OCI-LY1 (cell line): ENCODE data around the gene PRM2.

ENCODE experiments used
- H2AFZ ChIP-seq: fragments of 200-600 bp; sonication (generic), shearing (Covaris generic); 2 replicates; pipeline ENCODE4 v1.6.0; 2014; ENCODE audit warnings: antibody characterized with exemption, mild to moderate bottlenecking, low read length
- H3F3A ChIP-seq: fragments of 200-600 bp; sonication (generic), shearing (Covaris generic); 2 replicates; pipeline ENCODE4 v1.6.0; 2014; ENCODE audit warnings: mild to moderate bottlenecking, antibody characterized with exemption, low read length, moderate library complexity; ENCODE audit not compliant: insufficient read depth
- H3K27ac ChIP-seq: fragments of 200-600 bp; sonication (generic); 2 replicates; pipeline ENCODE4 v1.5.1; 2014; ENCODE audit warnings: low read length, mixed run types, mild to moderate bottlenecking, low read depth; ENCODE audit not compliant: poor library complexity, severe bottlenecking
- H3K27me3 ChIP-seq: fragments of 200-600 bp; sonication (generic); 2 replicates; pipeline ENCODE4 v1.6.0; 2014; ENCODE audit warnings: antibody characterized with exemption, mild to moderate bottlenecking, low read length, moderate library complexity; ENCODE audit not compliant: insufficient read depth
- H3K36me3 ChIP-seq: fragments of 200-600 bp; sonication (generic); 2 replicates; pipeline ENCODE4 v1.6.1; 2014; ENCODE audit warnings: mild to moderate bottlenecking, antibody characterized with exemption, low read length, moderate library complexity, mixed read lengths; ENCODE audit not compliant: insufficient read depth
- H3K4me1 ChIP-seq: fragments of 200-600 bp; sonication (generic); 2 replicates; pipeline ENCODE4 v1.5.1; 2014; ENCODE audit warnings: mild to moderate bottlenecking, low read length, moderate library complexity; ENCODE audit not compliant: insufficient read depth, severe bottlenecking
- H3K4me2 ChIP-seq: fragments of 200-600 bp; sonication (generic), shearing (Covaris generic); 2 replicates; pipeline ENCODE4 v1.6.1; 2014; ENCODE audit warnings: low read length
- H3K4me3 ChIP-seq: fragments of 200-600 bp; sonication (generic); 2 replicates; pipeline ENCODE4 v1.5.1; 2014; ENCODE audit warnings: low read length, low read depth, mild to moderate bottlenecking, mixed read lengths; ENCODE audit not compliant: poor library complexity, severe bottlenecking
- H3K79me2 ChIP-seq: fragments of 200-600 bp; shearing (Covaris generic); 2 replicates; pipeline ENCODE4 v1.6.1; 2016; ENCODE audit warnings: mixed run types, low read length, mixed read lengths; ENCODE audit not compliant: insufficient read depth
- H3K9ac ChIP-seq: fragments of 200-600 bp; sonication (generic), shearing (Covaris generic); 2 replicates; pipeline ENCODE4 v1.6.1; 2014; ENCODE audit warnings: mild to moderate bottlenecking, low read length, mixed read lengths
- H3K9me2 ChIP-seq: fragments of 200-600 bp; sonication (generic), shearing (Covaris generic); 2 replicates; pipeline ENCODE4 v1.6.1; 2014; ENCODE audit warnings: low read depth, mild to moderate bottlenecking, low read length, mixed read lengths
- H3K9me3 ChIP-seq: fragments of 200-600 bp; shearing (Covaris generic); 2 replicates; pipeline ENCODE4 v1.6.1; 2014; ENCODE audit warnings: low read length, mixed read lengths
- H4K20me1 ChIP-seq: fragments of 200-600 bp; sonication (generic), shearing (Covaris generic); 2 replicates; pipeline ENCODE4 v1.6.0; 2016; ENCODE audit warnings: mild to moderate bottlenecking, low read length; ENCODE audit not compliant: insufficient read depth
- EZH2 ChIP-seq: fragments of 200-600 bp; sonication (generic), shearing (Covaris generic); IDR thresholded peaks from 2 replicates; pipeline ENCODE4 v1.8.0; 2017; ENCODE audit warnings: borderline replicate concordance, mixed run types, mild to moderate bottlenecking, antibody characterized with exemption, low read length, moderate library complexity, mixed read lengths
- TF ChIP-seq, protein P1 (sequence below): fragments of 200-600 bp; sonication (generic), shearing (Covaris generic); IDR thresholded peaks from 2 replicates; pipeline ENCODE4 v1.5.1; 2017; ENCODE audit warnings: mild to moderate bottlenecking, antibody characterized with exemption, low read length, moderate library complexity, mixed read lengths

The PRM2 gene

GRCh38 chr16:11234884-11235702 is 41.2 kb downstream of the PRM2 start:
- Histone ChIP-seq H3K9me3 (no peaks in the 10 kb centered on the region), H2AFZ (no peak overlapping the region), H3K9me2 (no peaks in the 10 kb centered on the region), H3K9ac (no peak overlapping the region), H3K4me1 (peaks cover 16% of the 10 kb centered on the region), H3K79me2 (no peaks in the 10 kb centered on the region), H3K4me3 (no peak overlapping the region), H3K27ac (no peak overlapping the region), H3F3A (no peaks in the 10 kb centered on the region), H3K36me3 (no peaks in the 10 kb centered on the region), H4K20me1 (no peaks in the 10 kb centered on the region), H3K27me3 (no peaks in the 10 kb centered on the region), H3K4me2 (no peak overlapping the region)
- no peak for TF ChIP-seq EZH2
- TF ChIP-seq, protein P1, sequence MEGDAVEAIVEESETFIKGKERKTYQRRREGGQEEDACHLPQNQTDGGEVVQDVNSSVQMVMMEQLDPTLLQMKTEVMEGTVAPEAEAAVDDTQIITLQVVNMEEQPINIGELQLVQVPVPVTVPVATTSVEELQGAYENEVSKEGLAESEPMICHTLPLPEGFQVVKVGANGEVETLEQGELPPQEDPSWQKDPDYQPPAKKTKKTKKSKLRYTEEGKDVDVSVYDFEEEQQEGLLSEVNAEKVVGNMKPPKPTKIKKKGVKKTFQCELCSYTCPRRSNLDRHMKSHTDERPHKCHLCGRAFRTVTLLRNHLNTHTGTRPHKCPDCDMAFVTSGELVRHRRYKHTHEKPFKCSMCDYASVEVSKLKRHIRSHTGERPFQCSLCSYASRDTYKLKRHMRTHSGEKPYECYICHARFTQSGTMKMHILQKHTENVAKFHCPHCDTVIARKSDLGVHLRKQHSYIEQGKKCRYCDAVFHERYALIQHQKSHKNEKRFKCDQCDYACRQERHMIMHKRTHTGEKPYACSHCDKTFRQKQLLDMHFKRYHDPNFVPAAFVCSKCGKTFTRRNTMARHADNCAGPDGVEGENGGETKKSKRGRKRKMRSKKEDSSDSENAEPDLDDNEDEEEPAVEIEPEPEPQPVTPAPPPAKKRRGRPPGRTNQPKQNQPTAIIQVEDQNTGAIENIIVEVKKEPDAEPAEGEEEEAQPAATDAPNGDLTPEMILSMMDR, result no peak

- no peaks in the 10 kb centered on the region for H3K36me3 ChIP-seq
- H3K9ac ChIP-seq, result no peak overlapping the region
- no peaks in the 10 kb centered on the region for H3K9me3 ChIP-seq
- no peak overlapping the region for H3K4me3 ChIP-seq
- no peaks in the 10 kb centered on the region for H3K79me2 ChIP-seq
- no peaks in the 10 kb centered on the region for H3K9me2 ChIP-seq
- H3K4me1 ChIP-seq, result peaks cover 16% of the 10 kb centered on the region
- no peaks in the 10 kb centered on the region for H4K20me1 ChIP-seq
- no peaks in the 10 kb centered on the region for H3K27me3 ChIP-seq
- H3K4me2 ChIP-seq, result no peak overlapping the region; the same call in 1 of the 2 replicates
- TF ChIP-seq, protein P1, result no peak
- TF ChIP-seq EZH2, result no peak
- H3F3A ChIP-seq, result no peaks in the 10 kb centered on the region
- no peak overlapping the region for H3K27ac ChIP-seq
- H2AFZ ChIP-seq, result no peak overlapping the region
These were observed 42.4 kb downstream of the PRM2 start for GRCh38 chr16:11233727-11234376.

DNA sequence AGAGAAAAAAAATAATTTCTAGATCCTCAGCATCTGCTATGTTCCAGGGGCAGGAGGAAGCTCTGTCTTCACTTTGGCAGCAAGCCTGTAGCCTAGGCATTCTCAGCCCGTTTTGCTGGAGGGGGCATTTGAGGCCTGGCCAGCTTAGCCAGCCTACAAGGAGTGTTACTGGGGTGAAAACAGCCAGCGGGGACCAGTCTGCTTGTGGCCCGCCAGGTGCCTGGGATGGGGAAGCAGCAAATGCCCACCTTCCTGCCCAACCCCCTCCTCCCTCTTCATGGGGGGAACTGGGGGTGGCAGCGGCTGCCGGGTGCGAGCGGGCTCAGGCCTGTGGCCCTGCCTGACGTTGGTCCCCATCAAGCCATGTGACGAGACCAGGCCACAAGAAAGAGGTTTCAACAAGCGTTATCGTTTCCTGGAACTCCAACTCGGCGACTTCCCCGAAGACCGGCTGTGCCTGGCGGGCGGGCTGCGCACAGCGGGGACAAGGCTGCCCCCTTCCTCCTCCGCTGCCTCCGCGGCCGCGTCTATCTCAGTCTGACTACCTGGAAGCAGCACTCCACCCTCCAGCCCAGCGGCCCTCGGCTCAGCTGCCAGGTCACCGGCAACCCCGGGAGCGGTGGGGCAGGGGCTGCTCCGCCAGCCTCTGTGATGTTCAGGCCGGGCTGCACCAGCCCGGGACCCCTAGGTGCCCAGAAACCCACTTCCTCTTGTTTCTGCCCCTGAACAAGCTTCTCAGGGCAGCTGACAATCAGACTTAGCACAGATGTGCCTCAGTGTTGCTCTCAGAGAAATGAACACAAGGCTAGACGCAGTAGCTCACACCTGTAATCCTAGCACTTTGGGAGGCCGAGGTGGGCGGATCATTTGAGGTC is 43.2 kb downstream of the PRM2 start:
- no peaks in the 10 kb centered on the region for H3K9me2 ChIP-seq
- H3K9me3 ChIP-seq, result no peaks in the 10 kb centered on the region
- H3K36me3 ChIP-seq, result no peaks in the 10 kb centered on the region
- H3K9ac ChIP-seq, result no peak overlapping the region
- TF ChIP-seq, protein P1, result no peak
- TF ChIP-seq EZH2, result no peak
- peak overlapping the region; percentile 19; the same call in 1 of the 2 replicates for H3K4me2 ChIP-seq
- no peak overlapping the region for H3K27ac ChIP-seq
- no peak overlapping the region for H3K4me3 ChIP-seq
- H3K79me2 ChIP-seq, result no peaks in the 10 kb centered on the region
- peaks cover 16% of the 10 kb centered on the region for H3K4me1 ChIP-seq
- H2AFZ ChIP-seq, result no peak overlapping the region
- no peaks in the 10 kb centered on the region for H4K20me1 ChIP-seq
- H3K27me3 ChIP-seq, result no peaks in the 10 kb centered on the region
- H3F3A ChIP-seq, result no peaks in the 10 kb centered on the region
